ENCODE data around the gene HPS4.

GRCh38 chr22:26485013-26485412 lies 1.4 kb upstream of the HPS4 start:
- TF ChIP-seq FOXK2 (IDR thresholded peaks at IDR 0.05) (no peak), BHLHE40 (IDR thresholded peaks at IDR 0.05; ENCODE audit: borderline replicate concordance) (no peak), ELF4 (IDR thresholded peaks at IDR 0.05) (no peak), PKNOX1 (IDR thresholded peaks at IDR 0.05) (no peak), FOXA1 (IDR thresholded peaks at IDR 0.05) (no peak), FOXM1 (IDR thresholded peaks at IDR 0.05; ENCODE audit: borderline replicate concordance) (no peak), LEF1 (IDR thresholded peaks at IDR 0.05; ENCODE audit: borderline replicate concordance) (no peak), TARDBP (IDR thresholded peaks at IDR 0.05) (no peak), NFRKB (IDR thresholded peaks at IDR 0.05) (no peak), SUZ12 (IDR thresholded peaks at IDR 0.05) (no peak), SP1 (IDR thresholded peaks at IDR 0.05) (no peak), CTBP1 (IDR thresholded peaks at IDR 0.05; ENCODE audit: borderline replicate concordance) (no peak), L3MBTL2 (conservative IDR thresholded peaks at IDR 0.05) (no peak), ARNT (IDR thresholded peaks at IDR 0.05) (no peak)

Measured in HEK293T (cell line).